ENCODE data around the gene PRKCH.

PRKCH gene

GRCh38 chr14:61516118-61516743 lies 194.9 kb downstream of the PRKCH start:
- DNase-seq (ENCODE audit: insufficient read length, low spot score) (no peak), FAIRE-seq (no peak)
- TF ChIP-seq CTCF (IDR thresholded peaks at IDR 0.05; ENCODE audit: insufficient read depth, missing control alignments) = no peak

DNA sequence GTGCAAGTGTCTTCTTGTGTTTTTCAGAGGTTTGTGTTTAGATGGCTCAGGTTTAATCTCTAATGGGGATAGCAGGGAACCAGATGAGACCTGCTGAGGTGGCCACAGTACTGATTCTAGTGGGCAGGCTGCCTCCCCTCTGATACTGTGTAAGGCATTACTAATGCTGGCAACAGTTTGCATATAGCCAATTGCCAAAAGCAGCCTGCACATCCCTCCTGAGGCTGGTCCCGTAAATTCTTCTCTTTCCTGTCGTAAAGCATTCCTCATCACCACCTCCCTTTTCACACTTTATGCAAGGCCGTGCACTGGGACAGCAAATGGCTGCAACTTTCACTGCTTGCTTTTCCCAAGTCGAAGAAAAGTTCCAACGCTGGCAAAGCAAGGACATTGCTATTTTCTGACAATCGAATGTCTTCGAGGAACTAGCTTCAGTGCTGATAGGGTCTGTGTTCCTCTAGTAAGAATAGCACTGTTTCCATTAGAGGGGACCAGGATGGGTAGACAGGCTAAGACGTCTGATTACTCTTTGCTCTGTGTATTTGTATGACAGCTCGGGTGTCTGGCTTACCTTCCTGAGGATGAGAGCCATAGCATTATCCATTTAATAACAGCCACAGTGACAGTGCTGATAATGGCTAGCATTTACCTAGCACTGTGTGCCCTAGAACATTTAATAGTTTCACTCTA lies 195.7 kb downstream of the PRKCH start:
- FAIRE-seq (no peak), DNase-seq (ENCODE audit: insufficient read length, low spot score) (no peak)
- no peak for TF ChIP-seq CTCF (IDR thresholded peaks at IDR 0.05; ENCODE audit: insufficient read depth, missing control alignments)

- no peak for FAIRE-seq
- TF ChIP-seq CTCF (IDR thresholded peaks at IDR 0.05; ENCODE audit: insufficient read depth, missing control alignments) = no peak
- DNase-seq (ENCODE audit: insufficient read length, low spot score) = no peak
Measured at GRCh38 chr14:61517911-61518384, 196.6 kb downstream of the PRKCH start.

DNA sequence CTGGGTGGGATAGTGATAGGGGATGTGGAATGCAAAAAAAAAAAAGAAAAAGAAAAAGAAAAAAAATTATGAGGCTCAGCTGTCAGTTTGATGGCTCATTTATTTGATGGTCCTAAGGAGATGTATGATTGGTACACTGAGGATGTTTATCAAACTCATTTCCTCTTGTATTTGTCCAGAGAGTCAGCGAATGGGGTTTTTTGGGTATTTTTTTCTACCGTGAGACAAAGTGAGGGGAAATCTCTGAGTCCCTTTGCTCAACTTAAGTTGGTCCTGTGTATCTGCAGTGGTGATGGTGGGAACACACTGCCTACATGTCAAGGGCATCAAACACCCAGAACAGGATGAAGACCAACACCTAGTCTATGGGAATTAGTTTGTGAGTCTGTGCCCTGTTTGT lies 197.0 kb downstream of the PRKCH start:
- no peak for FAIRE-seq
- no peak for DNase-seq (ENCODE audit: insufficient read length, low spot score)
- no peak for TF ChIP-seq CTCF (IDR thresholded peaks at IDR 0.05; ENCODE audit: insufficient read depth, missing control alignments)

DNA sequence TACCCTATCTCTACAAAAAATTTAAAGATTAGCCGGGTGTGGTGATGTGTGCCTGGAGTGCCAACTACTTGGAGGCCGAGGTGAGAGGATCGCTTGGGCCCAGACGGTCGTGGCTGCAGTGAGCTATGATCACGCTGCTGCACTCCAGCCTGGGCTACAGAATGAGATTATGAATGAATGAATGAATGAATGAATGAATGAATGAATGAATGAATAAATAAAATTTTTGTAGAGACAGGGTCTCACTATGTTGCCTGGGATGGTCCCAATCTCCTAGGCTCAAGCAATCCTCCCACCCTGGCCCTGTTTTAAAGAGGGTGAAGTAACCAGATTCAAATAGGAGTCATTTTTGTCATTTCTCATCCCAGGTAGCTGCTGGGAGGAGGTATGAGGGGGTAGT lies 197.7 kb downstream of the PRKCH start:
- TF ChIP-seq CTCF (IDR thresholded peaks at IDR 0.05; ENCODE audit: insufficient read depth, missing control alignments) = no peak
- no peak for DNase-seq (ENCODE audit: insufficient read length, low spot score)
- no peak for FAIRE-seq

GRCh38 chr14:61519735-61520134 lies 198.4 kb downstream of the PRKCH start:
- DNase-seq (ENCODE audit: insufficient read length, low spot score) = no peak
- no peak for FAIRE-seq
- no peak for TF ChIP-seq CTCF (IDR thresholded peaks at IDR 0.05; ENCODE audit: insufficient read depth, missing control alignments)

GRCh38 chr14:61520576-61520975 lies 199.2 kb downstream of the PRKCH start:
- TF ChIP-seq CTCF (IDR thresholded peaks at IDR 0.05; ENCODE audit: insufficient read depth, missing control alignments) = no peak
- FAIRE-seq = no peak

More at GRCh38 chr14:61520576-61520975, 199.2 kb downstream of the PRKCH start:
- no peak for DNase-seq (ENCODE audit: insufficient read length, low spot score)
